ENCODE results near the gene C12orf56.
"Not testable (repeated sequence)": the region's sequence is repeated elsewhere in the genome, so short reads cannot be mapped to it uniquely, and the experiment has no call there.

Gene C12orf56

GRCh38 chr12:64325055-64325454, 65.5 kb downstream of the C12orf56 start:
- TF ChIP-seq CTCF (IDR thresholded peaks at IDR 0.05; ENCODE audit: insufficient read depth, missing control alignments): no peak
- DNase-seq (ENCODE audit: insufficient read length, low spot score) (no peak), FAIRE-seq (no peak)

GRCh38 chr12:64323476-64324225, 66.9 kb downstream of the C12orf56 start:
- FAIRE-seq (no peak), DNase-seq (ENCODE audit: insufficient read length, low spot score) (no peak)
- no peak for TF ChIP-seq CTCF (IDR thresholded peaks at IDR 0.05; ENCODE audit: insufficient read depth, missing control alignments)

GRCh38 chr12:64323006-64323405, 67.6 kb downstream of the C12orf56 start:
- DNase-seq (ENCODE audit: insufficient read length, low spot score): no peak
- FAIRE-seq: no peak
- no peak for TF ChIP-seq CTCF (IDR thresholded peaks at IDR 0.05; ENCODE audit: insufficient read depth, missing control alignments)

- no peak for FAIRE-seq
- no peak for DNase-seq (ENCODE audit: insufficient read length, low spot score)
- TF ChIP-seq CTCF (IDR thresholded peaks at IDR 0.05; ENCODE audit: insufficient read depth, missing control alignments): no peak
These were observed 69.9 kb downstream of the C12orf56 start for GRCh38 chr12:64320611-64321010.

- not testable (repeated sequence) for DNase-seq (ENCODE audit: insufficient read length, low spot score); FAIRE-seq
These were observed 70.9 kb downstream of the C12orf56 start for GRCh38 chr12:64319540-64320225.

- TF ChIP-seq CTCF (IDR thresholded peaks at IDR 0.05; ENCODE audit: insufficient read depth, missing control alignments): no peak
- FAIRE-seq: no peak
- DNase-seq (ENCODE audit: insufficient read length, low spot score): no peak
These were observed 72.0 kb downstream of the C12orf56 start for GRCh38 chr12:64318605-64319004.

- DNase-seq (ENCODE audit: insufficient read length, low spot score) (no peak), FAIRE-seq (no peak)
- no peak for TF ChIP-seq CTCF (IDR thresholded peaks at IDR 0.05; ENCODE audit: insufficient read depth, missing control alignments)
These were observed 78.7 kb downstream of the C12orf56 start for GRCh38 chr12:64311877-64312276.

Measured in D721Med (cell line).